ENCODE data around the gene RUNDC1.
"Not testable (repeated sequence)": the region's sequence is repeated elsewhere in the genome, so short reads cannot be mapped to it uniquely, and the experiment has no call there.

DNA sequence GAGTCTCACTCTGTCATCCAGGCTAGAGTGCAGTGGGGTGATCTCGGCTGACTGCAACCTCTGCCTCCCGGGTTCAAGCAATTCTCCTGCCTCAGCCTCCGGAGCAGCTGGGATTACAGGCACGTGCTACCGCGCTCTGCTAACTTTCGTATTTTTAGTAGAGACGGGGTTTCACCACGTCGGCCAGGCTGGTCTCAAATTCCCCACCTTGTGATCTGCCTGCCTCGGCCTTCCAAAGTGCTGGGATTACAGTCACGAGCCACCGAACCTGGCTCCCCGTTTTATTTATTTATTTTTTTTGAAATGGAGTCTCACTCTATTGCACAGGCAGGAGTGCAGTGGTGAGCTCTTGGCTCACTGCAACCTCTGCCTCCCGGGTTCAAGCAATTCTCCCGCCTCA is 4.7 kb upstream of the RUNDC1 start:
- TF ChIP-seq, protein P1, sequence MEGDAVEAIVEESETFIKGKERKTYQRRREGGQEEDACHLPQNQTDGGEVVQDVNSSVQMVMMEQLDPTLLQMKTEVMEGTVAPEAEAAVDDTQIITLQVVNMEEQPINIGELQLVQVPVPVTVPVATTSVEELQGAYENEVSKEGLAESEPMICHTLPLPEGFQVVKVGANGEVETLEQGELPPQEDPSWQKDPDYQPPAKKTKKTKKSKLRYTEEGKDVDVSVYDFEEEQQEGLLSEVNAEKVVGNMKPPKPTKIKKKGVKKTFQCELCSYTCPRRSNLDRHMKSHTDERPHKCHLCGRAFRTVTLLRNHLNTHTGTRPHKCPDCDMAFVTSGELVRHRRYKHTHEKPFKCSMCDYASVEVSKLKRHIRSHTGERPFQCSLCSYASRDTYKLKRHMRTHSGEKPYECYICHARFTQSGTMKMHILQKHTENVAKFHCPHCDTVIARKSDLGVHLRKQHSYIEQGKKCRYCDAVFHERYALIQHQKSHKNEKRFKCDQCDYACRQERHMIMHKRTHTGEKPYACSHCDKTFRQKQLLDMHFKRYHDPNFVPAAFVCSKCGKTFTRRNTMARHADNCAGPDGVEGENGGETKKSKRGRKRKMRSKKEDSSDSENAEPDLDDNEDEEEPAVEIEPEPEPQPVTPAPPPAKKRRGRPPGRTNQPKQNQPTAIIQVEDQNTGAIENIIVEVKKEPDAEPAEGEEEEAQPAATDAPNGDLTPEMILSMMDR (IDR thresholded peaks at IDR 0.05; ENCODE audit: insufficient read depth, low read length, poor library complexity, severe bottlenecking): not testable (repeated sequence)
- TF ChIP-seq EZH2phosphoT487 (conservative IDR thresholded peaks at IDR 0.05; ENCODE audit: low read length): not testable (repeated sequence)

Data from SU-DHL-6 (cell line).